Measurements from ENCODE around the gene MYH15. TPM values are rescaled to one million over a fixed set of nuclear protein-coding genes. Genes with fewer than 3 reads are reported as not detected.

The MYH15 gene
- polyA plus RNA-seq, 1 donor from 2014 or later, result 0.71 TPM

- Histone ChIP-seq H3K4me2 (ENCODE audit: low read length) (no peak overlapping the region), H3K9ac (ENCODE audit: low read length) (no peak overlapping the region), H3K36me3 (ENCODE audit: insufficient read depth, low read length) (no peaks in the 10 kb centered on the region), H3K27ac (ENCODE audit: low read length) (no peak overlapping the region), H2AFZ (ENCODE audit: low read depth, low read length) (no peak overlapping the region), H3K79me2 (replicated peaks; ENCODE audit: insufficient read depth, low read length) (no peaks in the 10 kb centered on the region), H3K27me3 (ENCODE audit: insufficient read depth, low read depth, low read length) (no peaks in the 10 kb centered on the region), H3F3A (ENCODE audit: insufficient read depth, low read length, poor library complexity, severe bottlenecking) (no peaks in the 10 kb centered on the region), H3K9me2 (ENCODE audit: insufficient read depth, low read length) (no peaks in the 10 kb centered on the region), H4K20me1 (ENCODE audit: insufficient read depth) (no peaks in the 10 kb centered on the region), H3K4me3 (ENCODE audit: low read length) (no peak overlapping the region), H3K9me3 (ENCODE audit: low read length) (no peaks in the 10 kb centered on the region)
- TF ChIP-seq TAF1 (IDR thresholded peaks at IDR 0.05; ENCODE audit: low read depth) (no peak), EP300 (conservative IDR thresholded peaks at IDR 0.05; ENCODE audit: poor library complexity, severe bottlenecking) (no peak), SMC3 (conservative IDR thresholded peaks at IDR 0.05; ENCODE audit: poor library complexity) (no peak), MXI1 (conservative IDR thresholded peaks at IDR 0.05; ENCODE audit: poor library complexity, severe bottlenecking) (no peak), EZH2 (IDR thresholded peaks at IDR 0.05; ENCODE audit: borderline replicate concordance, insufficient read depth, low read length, poor library complexity, severe bottlenecking) (no peak), REST (IDR thresholded peaks at IDR 0.05; ENCODE audit: borderline replicate concordance) (no peak), POLR2AphosphoS5 (IDR thresholded peaks at IDR 0.05) (no peak), RAD21 (conservative IDR thresholded peaks at IDR 0.05) (no peak)
- TF ChIP-seq, protein P1, sequence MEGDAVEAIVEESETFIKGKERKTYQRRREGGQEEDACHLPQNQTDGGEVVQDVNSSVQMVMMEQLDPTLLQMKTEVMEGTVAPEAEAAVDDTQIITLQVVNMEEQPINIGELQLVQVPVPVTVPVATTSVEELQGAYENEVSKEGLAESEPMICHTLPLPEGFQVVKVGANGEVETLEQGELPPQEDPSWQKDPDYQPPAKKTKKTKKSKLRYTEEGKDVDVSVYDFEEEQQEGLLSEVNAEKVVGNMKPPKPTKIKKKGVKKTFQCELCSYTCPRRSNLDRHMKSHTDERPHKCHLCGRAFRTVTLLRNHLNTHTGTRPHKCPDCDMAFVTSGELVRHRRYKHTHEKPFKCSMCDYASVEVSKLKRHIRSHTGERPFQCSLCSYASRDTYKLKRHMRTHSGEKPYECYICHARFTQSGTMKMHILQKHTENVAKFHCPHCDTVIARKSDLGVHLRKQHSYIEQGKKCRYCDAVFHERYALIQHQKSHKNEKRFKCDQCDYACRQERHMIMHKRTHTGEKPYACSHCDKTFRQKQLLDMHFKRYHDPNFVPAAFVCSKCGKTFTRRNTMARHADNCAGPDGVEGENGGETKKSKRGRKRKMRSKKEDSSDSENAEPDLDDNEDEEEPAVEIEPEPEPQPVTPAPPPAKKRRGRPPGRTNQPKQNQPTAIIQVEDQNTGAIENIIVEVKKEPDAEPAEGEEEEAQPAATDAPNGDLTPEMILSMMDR (IDR thresholded peaks at IDR 0.05; ENCODE audit: poor library complexity, severe bottlenecking), result no peak
Observed at GRCh38 chr3:108469126-108469525, 41.3 kb downstream of the MYH15 start.

- no peak overlapping the region for H3K4me2 ChIP-seq (ENCODE audit: low read length)
- no peaks in the 10 kb centered on the region for H4K20me1 ChIP-seq (ENCODE audit: insufficient read depth)
- H3K27me3 ChIP-seq (ENCODE audit: insufficient read depth, low read depth, low read length), result no peaks in the 10 kb centered on the region
Observed at GRCh38 chr3:108468577-108468976, 41.8 kb downstream of the MYH15 start.

More at GRCh38 chr3:108468577-108468976, 41.8 kb downstream of the MYH15 start:
- H3K4me3 ChIP-seq (ENCODE audit: low read length), result no peak overlapping the region
- no peak for TF ChIP-seq MXI1 (conservative IDR thresholded peaks at IDR 0.05; ENCODE audit: poor library complexity, severe bottlenecking)
- no peak for TF ChIP-seq TAF1 (IDR thresholded peaks at IDR 0.05; ENCODE audit: low read depth)
- TF ChIP-seq EZH2 (IDR thresholded peaks at IDR 0.05; ENCODE audit: borderline replicate concordance, insufficient read depth, low read length, poor library complexity, severe bottlenecking), result no peak
- TF ChIP-seq SMC3 (conservative IDR thresholded peaks at IDR 0.05; ENCODE audit: poor library complexity), result no peak
- TF ChIP-seq REST (IDR thresholded peaks at IDR 0.05; ENCODE audit: borderline replicate concordance), result no peak
- TF ChIP-seq, protein P1 (IDR thresholded peaks at IDR 0.05; ENCODE audit: poor library complexity, severe bottlenecking), result no peak
- TF ChIP-seq EP300 (conservative IDR thresholded peaks at IDR 0.05; ENCODE audit: poor library complexity, severe bottlenecking), result no peak
- no peak for TF ChIP-seq POLR2AphosphoS5 (IDR thresholded peaks at IDR 0.05)
- TF ChIP-seq RAD21 (conservative IDR thresholded peaks at IDR 0.05), result no peak
- H3K79me2 ChIP-seq (replicated peaks; ENCODE audit: insufficient read depth, low read length), result no peaks in the 10 kb centered on the region
- H3K36me3 ChIP-seq (ENCODE audit: insufficient read depth, low read length), result no peaks in the 10 kb centered on the region
- no peaks in the 10 kb centered on the region for H3K9me3 ChIP-seq (ENCODE audit: low read length)
- H3K27ac ChIP-seq (ENCODE audit: low read length), result no peak overlapping the region
- no peak overlapping the region for H2AFZ ChIP-seq (ENCODE audit: low read depth, low read length)
- no peak overlapping the region for H3K9ac ChIP-seq (ENCODE audit: low read length)
- no peaks in the 10 kb centered on the region for H3K9me2 ChIP-seq (ENCODE audit: insufficient read depth, low read length)
- no peaks in the 10 kb centered on the region for H3F3A ChIP-seq (ENCODE audit: insufficient read depth, low read length, poor library complexity, severe bottlenecking)
